Umbilical cord (tissue), 2 donors: Measurements from ENCODE around the gene NEK7. TPM values are rescaled to one million over a fixed set of nuclear protein-coding genes. Genes with fewer than 3 reads are reported as not detected.
A peak's percentile ranks its signal among the peaks of the same experiment; 100 is the strongest.
"Not testable (repeated sequence)": the region's sequence is repeated elsewhere in the genome, so short reads cannot be mapped to it uniquely, and the experiment has no call there.

ENCODE experiments used
- DNase-seq: peaks from one replicate; pipeline ENCODE4 v3.0.0-alpha.2; 2015; ENCODE audit warnings: low spot score
- total RNA-seq: library from RNA; depleted of rRNA; stranded (reverse); fragments of >200 nt; gene quantifications from one replicate; pipeline ENCODE4 v1.2.3, GENCODE V29; 2014; ENCODE audit warnings: low replicate concordance; ENCODE audit not compliant: insufficient read depth

The NEK7 gene
- total RNA-seq, 1 donor from 2014 or later = 302 TPM

DNA sequence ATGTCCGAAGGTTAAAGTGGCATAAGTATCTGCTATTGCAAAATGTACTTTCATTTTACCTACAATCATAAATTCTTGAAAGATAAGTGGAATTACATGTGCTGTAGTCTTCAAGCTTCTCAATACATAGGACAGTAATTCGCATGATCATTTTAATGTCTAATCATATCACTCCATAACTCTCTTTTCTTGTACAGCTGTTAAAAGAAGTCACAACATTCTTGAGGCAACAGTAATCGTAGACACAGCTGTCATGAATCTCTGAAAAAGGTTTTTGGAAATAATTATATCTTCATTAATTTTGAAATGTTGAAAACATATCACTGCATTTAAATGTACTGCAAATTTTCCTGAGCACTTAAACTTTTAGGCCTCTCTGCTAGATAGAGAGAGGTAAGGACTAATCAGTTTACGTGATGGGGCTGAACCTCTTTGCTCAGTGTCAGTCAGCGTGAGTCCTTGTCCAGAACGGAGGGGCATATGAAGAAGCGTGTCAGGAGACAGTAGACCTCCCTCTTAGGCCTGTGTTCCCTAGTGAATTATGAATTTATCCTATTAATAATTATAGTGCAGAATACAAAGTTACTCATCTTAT lies 133.4 kb downstream of the NEK7 start:
- DNase-seq = no peak

DNA sequence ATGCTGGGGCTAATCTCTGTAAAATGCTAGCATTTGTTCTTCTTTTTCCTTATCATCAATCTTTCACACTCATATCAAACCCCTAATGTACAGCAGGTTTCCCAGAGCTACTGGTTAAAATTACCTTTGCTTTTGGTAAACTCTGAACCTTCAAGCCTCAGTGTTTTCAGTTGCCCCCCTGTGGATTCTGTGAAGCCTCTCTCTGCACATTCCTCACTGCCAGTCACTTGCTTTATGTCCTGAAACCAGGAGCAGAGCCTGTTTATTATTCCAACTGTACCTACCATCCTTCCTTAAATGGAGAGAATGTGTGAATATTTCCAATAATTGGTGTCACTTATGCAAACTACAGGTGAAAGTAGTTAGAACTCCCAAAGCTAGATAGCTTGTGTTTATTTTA lies 134.2 kb downstream of the NEK7 start:
- no peak for DNase-seq

DNA sequence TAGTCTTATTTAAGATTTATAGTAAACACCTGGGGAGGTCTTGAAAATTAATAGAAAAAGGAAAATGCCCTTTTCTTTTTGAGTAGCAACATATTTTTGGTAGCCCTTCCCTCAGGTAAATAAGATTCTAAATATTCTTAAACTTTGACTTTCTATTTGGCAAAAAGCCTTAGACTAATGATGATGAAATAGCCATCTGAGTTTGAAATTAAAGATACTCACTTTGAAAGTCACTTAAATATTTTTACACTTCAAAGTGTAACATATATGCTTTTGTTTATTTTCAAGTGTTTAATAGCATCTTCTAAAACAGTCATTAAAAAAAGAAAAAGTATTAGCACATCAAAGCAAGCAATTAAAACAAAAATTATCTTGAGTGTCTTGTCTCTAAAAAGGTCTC lies 135.1 kb downstream of the NEK7 start:
- DNase-seq = no peak

DNA sequence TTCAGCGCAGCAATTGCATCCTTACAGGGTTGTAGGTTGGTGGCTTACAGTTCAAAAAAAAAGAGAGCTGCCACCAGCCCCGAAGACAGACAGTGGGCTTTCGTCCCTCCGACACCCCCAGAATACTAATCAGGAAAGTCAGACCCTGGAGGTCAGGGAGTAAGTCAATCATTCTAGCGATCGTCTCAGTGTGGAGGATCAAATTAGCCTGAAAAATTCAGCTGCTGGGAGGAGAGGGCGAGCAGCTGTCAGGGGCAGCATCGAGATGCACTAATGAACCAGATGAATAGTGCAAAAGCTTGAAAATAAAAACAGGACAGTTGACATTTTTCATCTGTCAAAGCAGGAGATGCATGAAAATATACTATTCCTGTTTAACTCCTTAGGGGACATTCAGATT lies 138.4 kb downstream of the NEK7 start:
- DNase-seq = no peak

DNA sequence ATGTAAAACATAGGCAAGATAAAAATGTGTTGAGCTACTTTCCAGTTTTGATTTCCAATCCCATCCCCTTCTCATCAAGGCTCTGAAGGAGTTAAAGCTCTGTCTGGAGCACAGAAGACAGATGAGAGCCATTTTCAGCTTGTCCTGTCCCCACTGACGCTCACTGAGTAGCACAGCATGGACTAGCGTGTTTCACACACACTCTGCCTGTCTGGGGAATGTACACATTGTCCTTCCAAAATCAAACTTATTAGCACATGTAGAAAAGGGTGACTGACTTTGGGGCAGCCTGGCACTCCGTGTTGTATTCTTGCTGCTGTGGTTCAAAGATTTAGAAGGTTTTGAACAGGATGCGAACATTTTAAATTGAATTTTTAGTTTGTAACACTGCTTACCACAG lies 139.2 kb downstream of the NEK7 start:
- DNase-seq = peak; percentile 34

DNA sequence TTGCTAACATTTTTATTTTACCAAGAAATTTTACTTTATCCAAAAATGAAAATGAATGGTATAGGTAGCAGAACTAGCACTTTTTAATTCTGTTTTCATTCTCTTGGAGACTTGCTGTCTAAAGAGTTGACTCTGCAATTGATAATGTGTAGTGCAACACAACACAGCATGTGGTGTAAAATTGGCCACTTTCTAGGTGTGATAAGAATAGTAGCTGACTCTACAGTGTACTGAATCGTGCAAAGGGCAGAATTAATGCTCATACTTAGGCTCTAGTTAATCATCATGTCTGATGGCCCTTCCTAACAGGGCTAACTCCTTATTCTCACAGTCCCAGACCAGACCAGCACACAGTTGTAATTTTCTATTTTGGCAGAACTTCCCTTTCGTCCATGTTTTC lies 140.5 kb downstream of the NEK7 start:
- no peak for DNase-seq

DNA sequence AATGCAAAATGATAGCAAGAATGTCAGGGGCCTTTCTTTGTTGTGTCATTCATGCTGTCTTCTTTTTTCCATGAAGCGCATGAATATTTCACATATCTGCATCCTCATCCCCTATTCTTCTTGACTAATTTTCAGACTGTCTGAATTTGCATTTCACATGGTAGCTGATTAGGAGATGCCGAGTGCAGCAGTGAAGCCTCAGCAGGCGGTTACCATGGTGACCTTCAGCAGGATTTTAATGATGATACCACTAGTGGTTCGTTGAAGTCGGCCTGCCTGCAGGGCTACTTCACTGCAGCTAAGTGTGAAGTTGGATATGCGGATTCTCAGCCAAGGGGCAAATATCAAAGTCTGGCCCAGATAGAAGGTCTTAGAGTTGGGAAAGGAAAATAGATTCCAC lies 141.8 kb downstream of the NEK7 start:
- no peak for DNase-seq

DNA sequence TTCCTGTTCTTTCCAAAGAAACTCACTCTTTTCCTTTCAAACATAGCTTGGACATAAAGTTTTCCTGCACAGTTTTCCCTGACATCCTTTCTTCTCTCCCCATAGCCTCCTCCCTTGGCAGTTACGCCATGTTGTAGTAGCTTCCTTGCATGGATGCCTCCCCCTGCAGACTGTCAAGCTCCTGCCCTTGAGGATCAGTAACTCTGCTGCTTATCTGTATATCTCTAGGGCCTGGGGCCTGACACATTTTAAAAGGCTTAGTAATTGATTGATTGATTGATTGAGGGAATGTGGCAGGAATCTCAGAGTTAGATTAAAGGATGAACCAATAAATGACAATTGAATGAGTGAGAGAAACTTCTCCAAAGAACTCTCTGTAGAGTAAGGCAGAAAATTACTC lies 143.7 kb downstream of the NEK7 start:
- no peak for DNase-seq

DNA sequence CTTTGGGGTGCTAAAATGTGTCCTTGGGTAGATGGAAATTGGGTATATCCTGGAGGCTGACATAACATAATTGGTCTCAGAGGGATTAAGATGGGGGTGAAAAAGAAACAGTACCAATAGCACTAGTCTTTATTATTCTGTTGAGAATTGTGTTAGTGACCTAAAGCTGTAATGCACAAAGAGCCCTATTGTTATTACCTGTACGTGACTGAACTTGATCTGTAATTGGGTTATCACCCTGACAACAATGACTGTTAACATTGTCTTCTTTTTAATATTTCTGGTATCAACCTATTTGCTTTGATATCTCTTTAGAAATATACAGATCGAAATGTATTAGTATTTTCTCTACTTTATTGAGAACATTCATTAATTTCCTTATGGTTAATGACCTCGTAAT lies 147.6 kb downstream of the NEK7 start:
- DNase-seq = no peak

DNA sequence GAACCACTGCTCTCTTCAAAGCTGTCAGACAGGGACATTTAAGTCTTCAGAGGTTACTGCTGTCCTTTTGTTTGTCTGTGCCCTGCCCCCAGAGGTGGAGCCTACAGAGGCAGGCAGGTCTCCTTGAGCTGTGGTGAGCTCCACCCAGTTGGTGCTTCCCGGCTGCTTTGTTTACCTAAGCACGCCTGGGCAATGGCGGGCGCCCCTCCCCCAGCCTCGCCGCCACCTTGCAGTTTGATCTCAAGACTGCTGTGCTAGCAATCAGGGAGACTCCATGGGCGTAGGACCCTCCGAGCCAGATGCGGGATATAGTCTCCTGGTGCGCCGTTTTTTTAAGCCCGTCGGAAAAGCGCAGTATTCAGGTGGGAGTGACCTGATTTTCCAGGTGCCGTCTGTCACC lies 158.0 kb downstream of the NEK7 start:
- not testable (repeated sequence) for DNase-seq

DNA sequence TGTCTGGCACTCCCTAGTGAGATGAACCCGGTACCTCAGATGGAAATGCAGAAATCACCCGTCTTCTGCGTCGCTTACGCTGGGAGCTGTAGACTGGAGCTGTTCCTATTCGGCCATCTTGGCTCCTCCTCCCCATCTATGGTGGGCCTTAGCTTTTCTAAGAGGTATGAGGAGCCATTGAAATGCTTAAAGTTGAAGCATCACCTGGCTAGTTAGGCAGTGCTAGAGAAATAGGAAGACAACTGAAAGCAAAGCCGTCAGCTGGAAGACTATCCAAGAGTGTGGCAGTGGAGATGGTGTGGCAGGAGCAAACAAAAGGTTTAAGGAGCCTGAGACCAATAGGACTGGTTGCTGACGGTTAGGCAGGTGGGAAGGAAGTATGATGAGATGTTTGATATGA lies 158.5 kb downstream of the NEK7 start:
- not testable (repeated sequence) for DNase-seq

DNA sequence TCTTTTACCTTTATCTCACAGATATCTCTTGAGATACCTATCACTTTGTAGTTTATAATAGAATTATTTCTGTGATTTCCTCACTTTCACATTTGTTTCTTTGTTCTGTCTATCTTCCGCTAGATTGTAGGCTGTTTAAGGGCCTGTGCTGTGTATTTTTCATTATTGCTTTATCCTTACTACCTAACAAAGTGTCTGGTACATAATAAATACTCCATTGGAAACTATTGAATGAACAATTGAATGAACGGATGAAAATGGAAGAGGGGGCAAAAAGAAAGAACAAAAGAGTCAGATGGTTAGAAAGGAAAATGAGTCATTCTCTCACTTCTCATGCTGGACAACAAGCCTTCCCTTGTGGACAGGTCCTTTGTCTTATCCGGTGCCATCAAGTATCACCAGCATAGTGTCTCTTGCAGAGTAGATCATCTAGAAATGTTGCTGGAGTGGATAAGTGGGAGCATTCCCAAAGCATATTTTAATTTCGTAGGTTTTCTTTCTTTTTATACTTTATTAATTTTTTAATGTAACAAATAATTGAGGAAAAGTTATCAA lies 159.8 kb downstream of the NEK7 start:
- DNase-seq = no peak

DNA sequence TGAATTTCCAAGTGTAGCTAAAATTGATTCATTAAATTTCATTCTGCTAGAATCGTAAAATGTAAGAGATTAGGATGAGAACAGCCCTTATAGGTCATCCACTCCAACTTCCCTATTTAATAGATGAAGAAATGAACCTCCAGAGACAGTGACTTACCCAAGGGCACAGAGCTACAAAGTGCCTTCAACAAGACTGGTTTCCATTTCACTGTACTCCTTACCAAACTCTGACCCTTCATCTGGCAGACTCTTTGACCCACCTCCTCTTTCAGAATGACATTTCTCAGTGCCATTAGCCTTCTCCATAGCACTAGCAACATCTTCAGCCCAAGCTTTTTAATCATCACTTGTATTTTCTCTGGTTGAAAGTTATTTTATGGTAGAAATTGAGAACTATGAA lies 161.3 kb downstream of the NEK7 start:
- DNase-seq = no peak

DNA sequence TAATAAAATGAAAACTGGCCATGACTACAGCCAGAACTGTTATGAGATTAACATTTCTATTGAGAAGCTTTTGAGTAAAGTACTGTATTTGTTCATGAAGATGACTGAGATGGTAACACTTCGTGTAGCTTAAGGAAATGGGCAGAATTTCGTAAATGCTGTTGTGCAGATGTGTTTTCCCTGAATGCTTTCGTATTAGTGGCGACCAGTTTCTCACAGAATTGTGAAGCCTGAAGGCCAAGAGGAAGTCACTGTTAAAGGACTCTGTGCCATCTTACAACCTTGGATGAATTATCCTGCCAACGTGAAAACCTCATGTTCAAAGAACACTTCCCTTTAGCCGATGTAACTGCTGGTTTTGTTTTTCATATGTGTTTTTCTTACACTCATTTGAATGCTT lies 164.0 kb downstream of the NEK7 start:
- no peak for DNase-seq

DNA sequence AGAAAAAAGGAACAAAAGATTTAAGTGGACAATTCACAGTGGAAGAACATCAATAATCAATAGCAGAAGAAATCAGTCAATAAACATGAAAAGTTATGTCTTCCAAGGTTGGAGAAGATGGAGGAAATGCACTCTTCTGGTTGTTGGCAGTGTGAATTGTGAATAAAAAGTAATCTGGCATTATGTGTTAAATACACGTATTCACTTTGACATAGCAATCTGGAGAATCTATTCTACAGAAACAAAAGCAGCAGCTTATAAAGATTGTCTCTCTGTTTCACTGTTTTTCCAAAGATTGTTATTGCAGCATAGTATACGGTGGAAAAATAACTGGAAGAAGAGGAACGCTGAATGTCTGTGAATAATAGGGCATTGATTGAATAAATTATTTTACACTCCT lies 169.4 kb downstream of the NEK7 start:
- no peak for DNase-seq

DNA sequence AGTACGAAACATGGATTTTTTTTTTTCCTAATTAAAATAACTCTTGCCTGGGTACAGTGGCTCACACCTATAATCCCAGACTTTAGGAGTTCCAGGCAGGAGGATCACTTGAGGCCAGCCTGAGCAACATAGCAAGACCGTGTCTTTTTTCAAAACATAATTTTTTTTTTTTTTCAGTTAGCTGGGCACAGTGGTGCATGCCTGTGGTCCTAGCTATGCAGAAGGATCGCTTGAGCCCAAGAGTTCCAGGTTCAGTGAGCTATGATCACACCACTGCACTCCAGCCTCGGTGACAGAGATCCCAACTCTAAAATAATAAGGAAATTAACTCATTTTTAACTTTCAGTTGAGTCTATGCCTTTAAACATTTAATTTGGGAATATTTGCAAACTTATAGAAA lies 170.1 kb downstream of the NEK7 start:
- no peak for DNase-seq

DNA sequence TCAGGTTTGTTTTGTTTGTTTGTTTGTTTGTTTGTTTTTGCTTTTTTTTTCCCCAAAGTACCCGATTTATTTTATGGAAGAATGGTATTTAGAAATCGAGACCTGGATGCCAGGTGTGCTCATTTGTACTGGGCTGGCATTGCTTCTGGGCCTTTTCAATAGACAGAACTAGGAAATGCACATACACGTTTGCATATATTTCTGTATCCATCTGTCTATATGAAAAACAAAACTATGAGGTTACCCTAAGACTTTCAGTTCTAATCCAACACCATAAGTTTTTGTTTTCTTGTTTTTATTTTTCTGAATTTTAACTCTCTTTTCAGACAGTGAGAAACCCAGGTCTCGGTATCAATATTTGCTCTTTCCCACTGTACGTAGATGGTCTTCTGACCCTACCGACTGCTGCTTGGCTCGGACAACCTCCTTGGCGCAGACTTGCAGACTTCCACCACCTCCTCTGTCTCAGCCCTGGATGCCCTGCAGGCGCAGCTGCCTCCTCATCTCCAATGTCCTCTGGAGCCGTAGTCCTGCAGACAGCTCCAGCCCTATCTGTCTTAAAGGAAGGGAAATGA lies 171.7 kb downstream of the NEK7 start:
- no peak for DNase-seq

DNA sequence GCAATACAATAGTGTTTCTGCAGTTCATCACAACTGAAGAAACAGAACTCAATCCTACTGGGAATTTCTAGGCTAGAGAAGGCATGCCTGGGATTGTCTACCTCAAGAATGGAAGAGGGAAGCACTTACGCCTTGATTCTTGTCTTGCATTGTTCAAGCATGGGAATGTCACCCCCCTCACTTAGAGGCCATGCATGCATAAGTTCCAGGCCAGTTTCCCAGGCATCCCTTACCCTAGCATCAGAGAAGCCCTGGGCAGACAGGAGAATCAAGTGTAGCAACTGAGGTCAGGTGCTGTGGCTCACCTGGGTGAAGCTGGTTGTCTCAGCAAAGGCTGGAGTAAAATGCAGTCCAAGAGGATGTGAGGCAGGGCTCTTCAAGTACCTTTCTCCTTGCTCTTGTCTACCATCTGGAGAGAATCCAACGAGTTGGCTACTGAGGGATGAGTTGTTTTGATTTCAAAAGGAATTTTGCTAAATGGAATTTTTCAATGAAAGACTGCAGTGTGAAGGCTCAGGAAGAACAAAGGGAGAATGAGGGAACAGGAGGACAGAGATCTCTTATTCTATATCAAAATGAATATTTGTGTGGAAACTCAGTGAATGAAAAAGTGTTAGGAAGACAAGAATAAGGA lies 174.3 kb downstream of the NEK7 start:
- no peak for DNase-seq

DNA sequence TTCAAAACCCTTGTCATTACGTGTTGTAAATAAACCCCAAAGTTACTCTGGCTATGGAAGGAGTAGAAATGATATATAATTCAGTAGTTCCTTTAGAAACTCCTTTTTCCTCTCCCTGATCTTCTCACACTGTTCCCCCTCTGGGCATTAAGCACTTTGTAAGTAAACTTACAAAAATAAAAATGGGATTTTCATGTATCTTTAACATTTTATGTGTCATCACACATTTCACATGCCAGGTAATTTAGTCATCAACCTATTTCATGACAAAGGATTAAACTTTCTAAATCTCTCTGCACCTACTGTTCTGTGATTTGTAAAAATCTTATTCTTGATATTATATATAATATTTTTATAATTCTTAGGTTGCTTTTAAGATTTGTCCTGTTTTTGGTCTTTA lies 176.9 kb downstream of the NEK7 start:
- no peak for DNase-seq

DNA sequence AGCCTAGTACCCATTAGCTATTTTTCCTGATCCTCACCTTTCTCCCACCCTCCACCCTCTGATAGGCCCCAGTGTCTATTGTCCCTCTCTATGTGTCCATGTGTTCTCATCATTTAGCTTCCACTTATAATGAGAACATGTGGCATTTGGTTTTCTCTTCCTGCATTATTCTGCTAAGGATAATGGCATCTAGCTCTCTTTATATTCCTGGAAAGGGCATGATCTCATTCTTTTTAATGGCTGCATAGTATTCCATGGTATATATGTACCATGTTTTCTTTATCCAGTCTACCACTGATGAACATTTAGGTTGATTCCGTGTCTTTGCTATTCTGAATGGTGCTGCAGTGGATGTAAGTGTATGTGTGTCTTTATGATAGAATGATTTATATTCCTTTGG lies 178.9 kb downstream of the NEK7 start:
- no peak for DNase-seq

DNA sequence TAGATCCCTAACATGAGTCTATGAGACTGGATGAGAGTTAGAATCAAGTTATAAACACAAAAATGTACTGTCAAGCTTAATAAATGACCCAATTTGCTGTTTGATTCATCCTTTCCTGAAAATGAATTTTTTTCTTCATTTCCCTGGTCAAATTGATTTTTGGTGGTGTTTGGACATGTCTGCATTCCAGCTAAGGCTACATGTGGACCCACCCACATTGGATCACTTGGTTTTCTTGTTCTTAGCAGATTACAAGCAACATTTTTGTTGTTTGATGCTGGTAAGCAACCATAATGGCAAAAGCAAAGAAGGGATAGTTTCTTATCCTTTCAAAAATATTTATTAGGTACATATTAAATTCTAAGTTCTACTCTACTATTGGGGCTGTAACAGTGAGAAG lies 181.1 kb downstream of the NEK7 start:
- no peak for DNase-seq

DNA sequence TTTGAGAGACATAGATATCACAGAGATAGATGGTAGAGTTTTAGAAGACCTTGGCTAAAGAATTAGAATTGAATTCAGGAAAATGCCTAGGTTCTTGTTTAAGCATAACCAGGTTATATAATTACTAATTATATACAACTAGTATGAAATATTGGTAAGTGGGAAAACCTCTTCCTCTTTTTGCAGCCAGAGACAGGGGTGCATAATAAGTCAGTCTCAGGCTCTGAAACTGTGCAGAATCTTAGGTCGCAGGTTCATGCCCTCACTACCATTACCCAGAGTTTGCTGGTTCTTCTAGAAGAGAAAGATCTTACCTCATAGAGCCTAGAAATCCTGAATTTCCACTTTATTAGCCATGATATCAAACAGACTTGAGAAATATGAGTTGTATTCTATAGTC lies 183.3 kb downstream of the NEK7 start:
- DNase-seq = no peak

DNA sequence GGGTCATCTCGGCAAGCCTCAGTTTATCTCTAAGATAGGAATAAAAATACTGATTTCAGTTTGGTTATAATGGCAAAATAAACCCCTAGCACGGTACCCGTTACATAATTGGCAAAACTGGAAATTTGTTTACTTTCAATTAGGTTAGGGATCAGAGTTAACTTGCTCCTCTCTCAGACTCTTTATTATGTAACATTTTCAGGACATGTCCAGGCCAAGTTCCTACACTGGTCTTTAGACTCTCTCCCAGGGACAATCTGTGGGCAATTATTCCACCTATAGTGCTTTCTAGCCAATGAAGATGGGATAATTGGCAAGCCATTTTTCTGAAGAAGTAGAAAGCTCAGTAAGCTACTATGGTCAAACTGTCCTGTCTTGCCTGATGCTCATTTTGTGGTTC lies 189.4 kb downstream of the NEK7 start:
- no peak for DNase-seq
